PC-9 (cell line): ENCODE results near the gene SLC35F3.

Experiments used
- CTCF ChIP-seq: fragments of 200-600 bp; sonication (generic); conservative IDR thresholded peaks from 2 replicates; pipeline ENCODE4 v1.6.1; 2017; ENCODE audit warnings: mixed run types, antibody characterized with exemption, mild to moderate bottlenecking, moderate library complexity
- EZH2 ChIP-seq: fragments of 200-600 bp; sonication (generic); IDR thresholded peaks from 2 replicates; pipeline ENCODE4 v1.8.0; 2017; ENCODE audit warnings: antibody characterized with exemption, low read depth

DNA sequence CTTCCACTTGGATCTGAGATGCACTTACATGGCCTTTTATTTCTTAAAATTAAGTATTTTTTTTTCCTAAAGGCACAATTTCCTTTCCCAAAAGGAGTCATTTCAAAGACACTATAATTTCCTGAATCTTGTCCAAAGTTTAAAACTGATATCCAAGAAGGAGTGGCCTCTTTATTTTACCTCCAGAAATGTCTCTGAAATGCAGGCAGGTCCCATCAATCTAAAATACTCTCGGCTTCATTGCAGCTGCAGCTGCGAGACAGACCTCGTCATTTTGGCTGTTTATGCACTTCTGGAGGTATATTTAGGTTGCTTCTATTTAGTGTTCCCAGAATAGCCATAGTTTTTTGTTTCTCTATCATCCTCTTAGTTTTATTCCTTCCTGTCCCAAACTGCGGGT lies 296.1 kb downstream of the SLC35F3 start:
- TF ChIP-seq EZH2 (no peak), CTCF (no peak)
